SU-DHL-6 (cell line): Measurements from ENCODE around the gene LYRM7.

Experiments
- EZH2phosphoT487 ChIP-seq: fragments of 200-600 bp; sonication (generic), shearing (Covaris generic); conservative IDR thresholded peaks from 2 replicates; pipeline ENCODE4 v1.6.1; 2018; ENCODE audit warnings: mild to moderate bottlenecking, antibody characterized with exemption, low read length, moderate library complexity, mixed read lengths
- TF ChIP-seq, protein P1 (sequence below): fragments of 200-600 bp; sonication (generic); IDR thresholded peaks from one replicate; pipeline ENCODE4 v1.5.1; 2017; ENCODE audit warnings: antibody characterized with exemption, mild to moderate bottlenecking, low read length, moderate library complexity; ENCODE audit not compliant: insufficient read depth, poor library complexity, severe bottlenecking

DNA sequence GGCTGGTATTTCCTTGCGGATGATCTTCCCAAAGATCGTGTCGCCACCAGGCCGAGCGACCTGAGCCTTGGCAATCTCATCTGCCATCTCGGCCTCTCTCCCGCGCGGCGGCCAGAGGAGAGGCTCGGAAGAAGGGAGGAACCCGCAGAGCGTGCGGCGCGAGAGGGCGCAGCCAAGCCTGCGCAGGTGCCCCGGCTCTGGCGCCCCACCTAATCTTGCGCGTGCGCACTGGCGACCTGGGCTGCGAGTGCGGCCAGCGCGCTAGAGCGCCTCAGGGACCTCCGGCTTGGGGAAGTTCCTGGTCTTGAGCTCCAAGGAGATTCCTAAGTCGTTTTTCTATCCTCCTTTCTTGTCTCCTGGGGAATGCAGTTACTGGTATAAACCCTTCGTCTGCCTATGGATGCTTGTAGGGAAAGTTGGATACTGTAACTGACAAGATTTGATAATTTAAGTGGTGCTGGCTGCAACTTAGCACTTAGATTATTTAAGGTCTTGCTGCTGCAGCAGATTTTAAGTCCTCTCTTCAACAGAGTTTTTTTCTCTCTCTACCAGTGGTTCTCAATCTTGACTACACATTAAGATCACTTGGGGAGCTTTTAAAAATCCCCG is 5.5 kb upstream of the LYRM7 start, which contains the start of gene HINT1:
- TF ChIP-seq, protein P1, sequence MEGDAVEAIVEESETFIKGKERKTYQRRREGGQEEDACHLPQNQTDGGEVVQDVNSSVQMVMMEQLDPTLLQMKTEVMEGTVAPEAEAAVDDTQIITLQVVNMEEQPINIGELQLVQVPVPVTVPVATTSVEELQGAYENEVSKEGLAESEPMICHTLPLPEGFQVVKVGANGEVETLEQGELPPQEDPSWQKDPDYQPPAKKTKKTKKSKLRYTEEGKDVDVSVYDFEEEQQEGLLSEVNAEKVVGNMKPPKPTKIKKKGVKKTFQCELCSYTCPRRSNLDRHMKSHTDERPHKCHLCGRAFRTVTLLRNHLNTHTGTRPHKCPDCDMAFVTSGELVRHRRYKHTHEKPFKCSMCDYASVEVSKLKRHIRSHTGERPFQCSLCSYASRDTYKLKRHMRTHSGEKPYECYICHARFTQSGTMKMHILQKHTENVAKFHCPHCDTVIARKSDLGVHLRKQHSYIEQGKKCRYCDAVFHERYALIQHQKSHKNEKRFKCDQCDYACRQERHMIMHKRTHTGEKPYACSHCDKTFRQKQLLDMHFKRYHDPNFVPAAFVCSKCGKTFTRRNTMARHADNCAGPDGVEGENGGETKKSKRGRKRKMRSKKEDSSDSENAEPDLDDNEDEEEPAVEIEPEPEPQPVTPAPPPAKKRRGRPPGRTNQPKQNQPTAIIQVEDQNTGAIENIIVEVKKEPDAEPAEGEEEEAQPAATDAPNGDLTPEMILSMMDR = no peak
- TF ChIP-seq EZH2phosphoT487 = no peak
